NT2/D1 (cell line): ENCODE data around the gene MRGPRF.

Experiments
- YY1 ChIP-seq: IDR thresholded peaks from 2 replicates; pipeline ENCODE4 v1.6.1; 2011; ENCODE audit not compliant: insufficient read length, insufficient read depth
- ZNF274 ChIP-seq: IDR thresholded peaks from 2 replicates; pipeline ENCODE4 v1.6.1; 2011; ENCODE audit warnings: mild to moderate bottlenecking, low read depth, low read length

- no peak for TF ChIP-seq YY1
- TF ChIP-seq ZNF274: no peak
These were observed 1.2 kb upstream of the MRGPRF start for GRCh38 chr11:69014084-69014851.
